ENCODE results near the gene MYO3B.
A peak's percentile ranks its signal among the peaks of the same experiment; 100 is the strongest.

Gene MYO3B

DNA sequence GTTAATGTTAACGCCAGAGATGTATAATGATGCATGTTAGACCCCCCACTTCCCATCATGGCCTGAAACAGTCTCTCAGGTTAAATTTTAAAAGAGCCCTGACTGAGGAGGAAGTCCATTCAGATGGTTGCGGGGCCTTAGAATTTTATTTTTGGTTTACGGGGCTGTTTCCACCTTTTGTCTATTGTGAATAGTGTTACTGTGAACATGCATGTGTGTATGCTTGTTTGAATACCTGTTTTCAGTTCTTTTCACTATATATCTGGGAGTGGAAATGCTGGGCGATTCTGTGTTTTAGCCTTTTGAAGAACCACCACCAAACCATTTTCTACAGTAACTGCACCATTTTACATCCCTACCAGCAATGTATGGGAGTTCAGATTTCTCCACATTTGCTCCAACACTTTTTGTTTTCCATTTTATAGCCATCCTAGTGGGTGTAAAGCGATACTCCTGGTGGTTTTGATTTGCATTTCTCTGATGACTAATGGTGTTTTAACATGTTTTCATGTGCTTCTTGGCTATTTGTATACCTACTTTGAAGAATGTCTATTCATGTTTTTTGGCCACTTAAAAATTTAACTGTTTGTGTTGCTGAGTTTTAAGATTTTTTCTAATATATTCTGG is 133.0 kb downstream of the MYO3B start:
- peak; percentile 4 for DNase-seq (ENCODE audit: low read depth)
- TF ChIP-seq, protein P1, sequence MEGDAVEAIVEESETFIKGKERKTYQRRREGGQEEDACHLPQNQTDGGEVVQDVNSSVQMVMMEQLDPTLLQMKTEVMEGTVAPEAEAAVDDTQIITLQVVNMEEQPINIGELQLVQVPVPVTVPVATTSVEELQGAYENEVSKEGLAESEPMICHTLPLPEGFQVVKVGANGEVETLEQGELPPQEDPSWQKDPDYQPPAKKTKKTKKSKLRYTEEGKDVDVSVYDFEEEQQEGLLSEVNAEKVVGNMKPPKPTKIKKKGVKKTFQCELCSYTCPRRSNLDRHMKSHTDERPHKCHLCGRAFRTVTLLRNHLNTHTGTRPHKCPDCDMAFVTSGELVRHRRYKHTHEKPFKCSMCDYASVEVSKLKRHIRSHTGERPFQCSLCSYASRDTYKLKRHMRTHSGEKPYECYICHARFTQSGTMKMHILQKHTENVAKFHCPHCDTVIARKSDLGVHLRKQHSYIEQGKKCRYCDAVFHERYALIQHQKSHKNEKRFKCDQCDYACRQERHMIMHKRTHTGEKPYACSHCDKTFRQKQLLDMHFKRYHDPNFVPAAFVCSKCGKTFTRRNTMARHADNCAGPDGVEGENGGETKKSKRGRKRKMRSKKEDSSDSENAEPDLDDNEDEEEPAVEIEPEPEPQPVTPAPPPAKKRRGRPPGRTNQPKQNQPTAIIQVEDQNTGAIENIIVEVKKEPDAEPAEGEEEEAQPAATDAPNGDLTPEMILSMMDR (IDR thresholded peaks at IDR 0.05; ENCODE audit: insufficient read depth, low read depth, low read length, missing control alignments) = no peak
- no peak overlapping the region for H3K4me3 ChIP-seq (ENCODE audit: low read depth, low read length)

DNA sequence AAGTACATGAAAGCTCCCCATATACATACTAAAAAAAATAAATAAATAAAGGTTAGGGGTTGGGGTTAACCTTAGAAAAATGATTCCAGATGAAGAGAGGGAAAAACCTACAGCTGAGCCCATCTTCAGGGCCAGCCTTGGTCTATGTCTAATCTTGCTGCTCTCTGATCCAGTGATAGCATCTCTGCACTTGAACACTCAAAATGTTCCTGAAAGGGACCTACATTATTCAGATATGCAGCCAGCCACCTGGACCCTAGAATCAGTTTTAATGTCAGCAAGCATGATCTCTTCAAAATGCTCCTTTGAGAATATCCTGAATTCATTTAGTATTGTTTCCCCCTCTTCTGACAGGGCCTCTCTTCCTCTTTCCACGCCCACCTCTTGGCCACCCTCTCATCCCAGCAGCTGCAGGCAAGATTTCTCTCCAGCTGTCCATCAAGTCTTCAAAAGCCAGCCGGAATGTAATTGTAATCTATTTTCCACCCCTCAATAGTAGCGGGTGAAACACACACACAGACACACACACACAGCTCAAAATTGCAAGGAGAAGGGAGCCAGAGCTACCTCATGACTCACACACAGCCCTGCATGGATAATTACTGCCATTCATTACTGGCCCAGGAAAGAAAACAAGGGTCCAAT is 135.5 kb downstream of the MYO3B start:
- H3K4me3 ChIP-seq (ENCODE audit: low read depth, low read length) = no peak overlapping the region
- DNase-seq (ENCODE audit: low read depth) = no peak
- TF ChIP-seq, protein P1 (IDR thresholded peaks at IDR 0.05; ENCODE audit: insufficient read depth, low read depth, low read length, missing control alignments) = no peak

DNA sequence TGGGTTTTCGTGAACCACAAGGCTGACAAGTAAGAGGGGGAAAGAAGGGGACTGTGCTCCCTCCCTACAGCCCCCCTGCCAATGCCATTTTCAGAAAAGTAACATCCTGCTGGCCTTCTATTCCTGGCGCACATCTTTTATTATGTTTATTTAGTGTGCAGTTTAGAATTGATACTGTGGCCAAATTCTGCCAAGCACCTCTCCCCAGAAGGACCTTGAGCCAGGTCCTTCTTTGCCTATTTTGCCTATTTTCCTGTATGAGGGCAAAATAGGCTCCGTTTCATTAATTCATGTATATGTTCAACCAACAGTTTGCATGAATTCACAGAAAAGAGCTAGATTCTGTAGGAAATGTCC is 136.0 kb downstream of the MYO3B start:
- DNase-seq (ENCODE audit: low read depth) = no peak
- TF ChIP-seq, protein P1 (IDR thresholded peaks at IDR 0.05; ENCODE audit: insufficient read depth, low read depth, low read length, missing control alignments) = no peak
- no peak overlapping the region for H3K4me3 ChIP-seq (ENCODE audit: low read depth, low read length)

DNA sequence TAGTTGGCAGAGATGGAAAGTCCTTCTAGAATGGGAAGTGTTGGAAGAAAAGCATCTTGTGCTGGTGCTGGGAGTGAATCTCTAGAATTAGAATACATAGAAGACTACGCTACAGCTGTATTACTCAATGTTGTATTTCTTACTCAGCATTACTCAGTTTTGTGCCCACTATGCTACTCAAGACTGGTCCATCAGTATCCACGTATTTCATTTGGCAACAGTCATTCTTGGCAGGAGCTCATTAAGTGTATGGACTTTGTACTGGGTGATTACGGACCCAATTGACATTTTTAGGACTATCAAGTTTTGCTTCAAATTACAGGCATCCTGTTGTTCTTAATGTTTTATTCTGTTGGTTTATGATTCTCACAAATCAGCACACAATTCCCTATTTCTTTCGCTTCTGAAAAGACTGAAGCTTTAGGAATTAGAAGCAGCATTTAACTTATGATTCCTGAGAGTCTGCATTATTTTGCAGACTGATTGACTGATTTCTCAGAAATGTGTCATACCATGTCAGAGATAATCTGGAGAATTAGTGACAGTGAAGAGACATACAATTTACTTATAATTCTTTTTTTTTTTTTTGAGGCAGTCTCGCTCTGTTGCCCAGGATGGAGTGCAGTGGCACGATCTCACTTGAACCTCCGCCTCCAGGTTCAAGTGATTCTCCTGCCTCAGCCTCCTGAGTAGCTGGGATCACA is 136.9 kb downstream of the MYO3B start:
- TF ChIP-seq, protein P1 (IDR thresholded peaks at IDR 0.05; ENCODE audit: insufficient read depth, low read depth, low read length, missing control alignments) = no peak
- no peak for DNase-seq (ENCODE audit: low read depth)
- no peak overlapping the region for H3K4me3 ChIP-seq (ENCODE audit: low read depth, low read length)

DNA sequence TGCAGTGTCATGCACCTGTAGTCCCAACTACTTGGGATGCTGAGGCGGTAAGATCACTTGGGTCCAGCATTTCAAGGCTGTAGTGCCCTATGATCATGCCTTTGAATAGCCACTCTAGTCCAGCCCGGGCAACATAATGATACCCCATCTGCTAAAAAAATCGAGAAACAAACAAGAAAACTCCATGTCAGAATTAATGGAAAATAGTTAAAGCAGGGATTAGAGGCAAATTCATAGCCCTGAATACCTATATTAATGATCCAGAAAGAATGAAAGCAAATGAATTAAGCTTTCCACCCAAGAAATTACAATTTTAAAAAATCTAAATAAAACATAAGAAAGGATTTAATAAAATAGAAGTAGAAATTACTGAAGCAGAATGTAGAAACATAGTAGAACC is 143.0 kb downstream of the MYO3B start:
- H3K4me3 ChIP-seq (ENCODE audit: low read depth, low read length) = no peak overlapping the region
- no peak for DNase-seq (ENCODE audit: low read depth)
- TF ChIP-seq, protein P1 (IDR thresholded peaks at IDR 0.05; ENCODE audit: insufficient read depth, low read depth, low read length, missing control alignments) = no peak

DNA sequence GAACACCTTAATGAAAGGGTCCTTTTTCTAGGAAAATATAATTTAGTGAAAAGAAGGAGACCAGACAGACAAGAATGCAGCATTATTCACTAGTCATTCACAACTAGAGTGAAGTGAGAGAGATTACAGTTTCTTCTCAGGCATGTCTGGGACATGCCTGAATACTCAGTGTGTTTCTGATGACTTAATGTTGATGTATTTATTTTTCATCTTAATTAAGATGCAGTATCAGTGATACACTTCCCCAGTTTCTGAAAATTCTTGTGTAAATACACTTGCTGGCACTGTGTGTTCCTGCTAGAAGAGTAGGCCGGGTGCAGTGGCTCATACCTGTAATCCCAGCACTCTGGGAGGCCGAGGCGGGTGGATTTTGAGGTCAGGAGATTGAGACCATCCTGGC is 143.6 kb downstream of the MYO3B start:
- no peak overlapping the region for H3K4me3 ChIP-seq (ENCODE audit: low read depth, low read length)
- TF ChIP-seq, protein P1 (IDR thresholded peaks at IDR 0.05; ENCODE audit: insufficient read depth, low read depth, low read length, missing control alignments) = no peak
- DNase-seq (ENCODE audit: low read depth) = no peak

Measured in GM12865 (cell line).